Neural progenitor cell (in vitro differentiated cells): Measurements from ENCODE around the gene CD248.

Experiments
- EZH2 ChIP-seq: fragments of 200-600 bp; sonication (generic); IDR thresholded peaks from 2 replicates; pipeline ENCODE4 v1.6.1; 2017; ENCODE audit warnings: antibody characterized with exemption, mild to moderate bottlenecking, moderate library complexity
- TF ChIP-seq, protein P1 (sequence below): fragments of 200-600 bp; sonication (generic); IDR thresholded peaks from 2 replicates; pipeline ENCODE4 v1.5.1; 2017; ENCODE audit warnings: antibody characterized with exemption, mild to moderate bottlenecking

DNA sequence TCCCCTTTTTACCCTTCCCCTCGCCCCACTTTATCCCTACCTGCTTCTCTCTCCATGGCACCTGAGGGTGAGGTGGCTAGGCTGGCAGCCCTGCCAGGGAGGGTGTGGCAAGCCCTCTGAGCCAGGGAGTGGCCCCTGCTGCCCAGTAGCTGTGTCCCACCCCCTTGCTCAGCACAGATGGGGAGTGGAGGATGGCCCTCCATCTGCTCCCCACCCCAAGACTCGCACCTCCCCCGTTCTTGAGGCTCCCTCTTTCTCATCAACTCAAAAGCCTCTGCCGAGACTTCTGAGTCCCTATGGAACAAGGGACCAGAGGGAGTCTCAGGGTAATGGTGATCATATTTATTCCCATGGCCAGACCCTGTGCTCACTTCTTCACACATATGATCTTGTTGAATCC is 23.5 kb downstream of the CD248 start:
- no peak for TF ChIP-seq EZH2
- TF ChIP-seq, protein P1, sequence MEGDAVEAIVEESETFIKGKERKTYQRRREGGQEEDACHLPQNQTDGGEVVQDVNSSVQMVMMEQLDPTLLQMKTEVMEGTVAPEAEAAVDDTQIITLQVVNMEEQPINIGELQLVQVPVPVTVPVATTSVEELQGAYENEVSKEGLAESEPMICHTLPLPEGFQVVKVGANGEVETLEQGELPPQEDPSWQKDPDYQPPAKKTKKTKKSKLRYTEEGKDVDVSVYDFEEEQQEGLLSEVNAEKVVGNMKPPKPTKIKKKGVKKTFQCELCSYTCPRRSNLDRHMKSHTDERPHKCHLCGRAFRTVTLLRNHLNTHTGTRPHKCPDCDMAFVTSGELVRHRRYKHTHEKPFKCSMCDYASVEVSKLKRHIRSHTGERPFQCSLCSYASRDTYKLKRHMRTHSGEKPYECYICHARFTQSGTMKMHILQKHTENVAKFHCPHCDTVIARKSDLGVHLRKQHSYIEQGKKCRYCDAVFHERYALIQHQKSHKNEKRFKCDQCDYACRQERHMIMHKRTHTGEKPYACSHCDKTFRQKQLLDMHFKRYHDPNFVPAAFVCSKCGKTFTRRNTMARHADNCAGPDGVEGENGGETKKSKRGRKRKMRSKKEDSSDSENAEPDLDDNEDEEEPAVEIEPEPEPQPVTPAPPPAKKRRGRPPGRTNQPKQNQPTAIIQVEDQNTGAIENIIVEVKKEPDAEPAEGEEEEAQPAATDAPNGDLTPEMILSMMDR, result no peak
